Skeletal muscle tissue (tissue), 4 donors: Measurements from ENCODE around the gene NPIPA2. TPM values are rescaled to one million over a fixed set of nuclear protein-coding genes. Genes with fewer than 3 reads are reported as not detected.
"Not testable (repeated sequence)": the region's sequence is repeated elsewhere in the genome, so short reads cannot be mapped to it uniquely, and the experiment has no call there.

Experiments used
- H3K27ac ChIP-seq: one replicate; pipeline ENCODE4 v1.7.0; 2013; ENCODE audit warnings: mild to moderate bottlenecking, low read depth, low read length, inconsistent platforms
- H3K27me3 ChIP-seq, 3 donors: one replicate each; pipeline ENCODE4 v1.7.0; 2013; ENCODE audit warnings: low read length in 3 of 3; ENCODE audit not compliant: control insufficient read depth in 3 of 3, insufficient read depth in 3 of 3
- H3K36me3 ChIP-seq, 3 donors: one replicate each; pipeline ENCODE4 v1.7.0; 2013; ENCODE audit warnings: low read length in 3 of 3; ENCODE audit not compliant: control insufficient read depth in 3 of 3, insufficient read depth in 3 of 3
- H3K4me1 ChIP-seq, 3 donors: one replicate each; pipeline ENCODE4 v1.7.0; 2013; ENCODE audit warnings: low read length in 3 of 3, mild to moderate bottlenecking in 3 of 3; ENCODE audit not compliant: control insufficient read depth in 3 of 3, insufficient read depth in 3 of 3
- H3K4me3 ChIP-seq, 3 donors: one replicate each; pipeline ENCODE4 v1.7.0; 2013; ENCODE audit warnings: low read length in 3 of 3
- H3K9ac ChIP-seq, 3 donors: one replicate each; pipeline ENCODE4 v1.7.0; 2013; ENCODE audit warnings: low read length in 3 of 3, mild to moderate bottlenecking in 3 of 3, moderate library complexity in 2 of 3, low read depth in 1 of 3
- H3K9me3 ChIP-seq, 3 donors: one replicate each; pipeline ENCODE4 v1.7.0; 2013; ENCODE audit warnings: low read length in 3 of 3; ENCODE audit not compliant: control insufficient read depth in 3 of 3
- total RNA-seq: library from RNA; depleted of rRNA; stranded (reverse); fragments of >200 nt; gene quantifications from one replicate; pipeline ENCODE4 v1.2.3, GENCODE V29; 2014
- donor health status: Osteomylitis.

The NPIPA2 gene
- total RNA-seq, 1 donor from 2014 or later, result 1.6 TPM

GRCh38 chr16:14776763-14777162 is 34.4 kb downstream of the NPIPA2 start:
- H3K9ac ChIP-seq, H3K27me3 ChIP-seq, H3K27ac ChIP-seq, H3K4me3 ChIP-seq, H3K9me3 ChIP-seq, H3K36me3 ChIP-seq, H3K4me1 ChIP-seq: not testable (repeated sequence)

- not testable (repeated sequence) for H3K27me3 ChIP-seq
Observed at GRCh38 chr16:14779368-14779877, 37.1 kb downstream of the NPIPA2 start.

GRCh38 chr16:14786180-14786579 is 43.8 kb downstream of the NPIPA2 start:
- not testable (repeated sequence) for H3K27me3 ChIP-seq, H3K4me3 ChIP-seq, H3K9me3 ChIP-seq, H3K36me3 ChIP-seq, H3K9ac ChIP-seq, H3K27ac ChIP-seq, H3K4me1 ChIP-seq

More at GRCh38 chr16:14779368-14779877, 37.1 kb downstream of the NPIPA2 start:
- not testable (repeated sequence) for H3K4me1 ChIP-seq, H3K27ac ChIP-seq, H3K9ac ChIP-seq, H3K4me3 ChIP-seq, H3K9me3 ChIP-seq, H3K36me3 ChIP-seq

GRCh38 chr16:14789577-14789976 is 47.2 kb downstream of the NPIPA2 start:
- H3K27me3 ChIP-seq, H3K9ac ChIP-seq, H3K4me3 ChIP-seq, H3K27ac ChIP-seq, H3K4me1 ChIP-seq, H3K36me3 ChIP-seq, H3K9me3 ChIP-seq: not testable (repeated sequence)

- H3K9me3 ChIP-seq, H3K36me3 ChIP-seq, H3K4me3 ChIP-seq, H3K4me1 ChIP-seq, H3K27me3 ChIP-seq, H3K27ac ChIP-seq, H3K9ac ChIP-seq: not testable (repeated sequence)
Observed at GRCh38 chr16:14790320-14790956, 48.1 kb downstream of the NPIPA2 start.

- H3K4me1 ChIP-seq, H3K27ac ChIP-seq, H3K9me3 ChIP-seq, H3K9ac ChIP-seq, H3K4me3 ChIP-seq, H3K36me3 ChIP-seq, H3K27me3 ChIP-seq: not testable (repeated sequence)
Observed at GRCh38 chr16:14792914-14793313, 50.6 kb downstream of the NPIPA2 start.

GRCh38 chr16:14797558-14797957 is 55.2 kb downstream of the NPIPA2 start:
- H3K27me3 ChIP-seq, H3K4me1 ChIP-seq, H3K4me3 ChIP-seq, H3K27ac ChIP-seq, H3K9me3 ChIP-seq, H3K9ac ChIP-seq, H3K36me3 ChIP-seq: not testable (repeated sequence)

GRCh38 chr16:14803577-14803976 is 61.2 kb downstream of the NPIPA2 start:
- H3K4me3 ChIP-seq, H3K9me3 ChIP-seq, H3K36me3 ChIP-seq, H3K4me1 ChIP-seq, H3K27me3 ChIP-seq, H3K9ac ChIP-seq, H3K27ac ChIP-seq: not testable (repeated sequence)

GRCh38 chr16:14807184-14807678 is 64.9 kb downstream of the NPIPA2 start:
- H3K36me3 ChIP-seq, H3K9ac ChIP-seq, H3K27me3 ChIP-seq, H3K4me1 ChIP-seq, H3K4me3 ChIP-seq, H3K27ac ChIP-seq, H3K9me3 ChIP-seq: not testable (repeated sequence)

GRCh38 chr16:14813890-14814289 is 71.6 kb downstream of the NPIPA2 start:
- not testable (repeated sequence) for H3K9ac ChIP-seq, H3K4me1 ChIP-seq, H3K4me3 ChIP-seq, H3K27me3 ChIP-seq, H3K9me3 ChIP-seq, H3K36me3 ChIP-seq, H3K27ac ChIP-seq
